ENCODE data around the gene VPS45. TPM values are rescaled to one million over a fixed set of nuclear protein-coding genes. Genes with fewer than 3 reads are reported as not detected.
A peak's percentile ranks its signal among the peaks of the same experiment; 100 is the strongest.

VPS45 gene
- polyA plus RNA-seq, 1 of the 3 experiments (the other 2 are of a cell fraction), result 31.5 TPM

GRCh38 chr1:150164779-150165178 lies 97.2 kb downstream of the VPS45 start:
- Histone ChIP-seq H3K27me3 (ENCODE audit: insufficient read depth) (no peaks in the 10 kb centered on the region), H3K9ac (no peak overlapping the region), H3K4me2 (no peak overlapping the region), H3K9me2 (no peaks in the 10 kb centered on the region), H3K79me2 (ENCODE audit: insufficient read depth) (peaks cover 10% of the 10 kb centered on the region), H3K4me3 (ENCODE audit: low read depth in 2 of 2, low read length in 1 of 2) (no peak overlapping the region), H3K9me3 (no peaks in the 10 kb centered on the region), H4K20me1 (ENCODE audit: insufficient read depth) (no peaks in the 10 kb centered on the region), H3K4me1 (ENCODE audit: control insufficient read depth in 1 of 2, insufficient read depth in 2 of 2, low read depth in 1 of 2, low read length in 1 of 2) (peaks cover 28 to 29% of the 10 kb centered on the region in 2 experiments), H3K27ac (ENCODE audit: low read depth in 2 of 2, low read length in 1 of 2) (no peak overlapping the region), H3F3A (replicated peaks; ENCODE audit: insufficient read depth) (peaks cover 21% of the 10 kb centered on the region), H3K36me3 (replicated peaks in 1 of 2; ENCODE audit: control insufficient read depth in 1 of 2, insufficient read depth in 2 of 2, low read length in 1 of 2) (peaks cover 7% of the 10 kb centered on the region in 2 experiments), H2AFZ (ENCODE audit: low read depth) (no peak overlapping the region)
- TF ChIP-seq POLR2AphosphoS5 (IDR thresholded peaks at IDR 0.05; ENCODE audit: low read depth, low read length) (no peak), MXI1 (IDR thresholded peaks at IDR 0.05; ENCODE audit: low read depth, low read length) (no peak)
- CTCF ChIA-PET, result interaction anchor here (1.0 to 8.6 kb wide), 10 partner anchors 7 to 166 kb away, joined by 3 to 87 read pairs (median 7); no protein-coding TSS in a partner anchor
- POLR2A ChIA-PET, result no interaction called here
- WGBS (ENCODE audit: low lambda C conversion rate), result 97% methylated on average over 5 of the region's 5 CpGs
- no peak for DNase-seq

DNA sequence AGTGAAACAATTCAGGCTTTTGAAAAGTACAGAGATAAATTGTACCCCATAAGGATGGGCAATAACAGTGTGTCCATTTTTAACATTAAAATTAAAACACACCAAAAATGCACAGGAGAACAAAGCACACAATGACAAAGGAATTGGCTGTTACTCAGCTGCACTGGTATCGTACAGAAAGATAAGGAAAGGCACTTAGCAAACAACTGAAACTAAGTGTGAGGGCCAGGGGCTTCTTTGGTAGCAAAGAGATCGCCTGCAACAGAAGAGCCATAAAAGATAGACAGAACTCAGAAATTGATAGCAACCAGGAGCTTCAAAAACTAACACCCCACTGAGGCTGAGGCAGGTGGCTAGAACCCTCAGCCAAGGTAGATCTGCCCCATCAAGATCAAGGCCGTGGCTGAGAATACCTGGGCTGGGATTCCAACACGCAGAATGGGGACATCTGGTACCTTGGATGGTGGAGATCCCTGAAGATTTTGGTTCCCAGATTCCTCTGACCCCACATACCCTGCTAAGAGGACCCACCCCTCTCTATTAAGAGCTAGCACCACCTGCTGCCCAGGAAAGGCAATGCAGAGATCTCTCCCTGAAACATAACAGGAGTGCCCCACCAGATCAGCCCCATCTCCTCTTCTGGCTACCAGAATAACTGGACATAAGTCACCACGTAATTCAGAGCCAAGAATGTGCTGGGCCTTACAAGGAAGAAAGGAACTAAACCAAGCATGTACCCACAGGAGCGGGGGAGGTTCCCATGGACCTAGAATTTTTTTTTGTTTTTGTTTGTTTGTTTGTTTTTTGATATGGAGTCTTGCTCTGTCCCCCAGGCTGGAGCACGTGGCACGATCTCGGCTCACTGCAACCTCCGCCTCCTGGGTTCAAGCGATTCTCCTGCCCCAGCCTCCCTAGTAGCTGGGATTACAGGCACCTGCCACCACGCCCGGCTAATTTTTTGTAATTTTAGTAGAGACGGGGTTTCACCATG lies 98.3 kb downstream of the VPS45 start:
- Histone ChIP-seq H3K27me3 (ENCODE audit: insufficient read depth) (no peaks in the 10 kb centered on the region), H3K27ac (ENCODE audit: low read depth in 2 of 2, low read length in 1 of 2) (no peak overlapping the region), H3F3A (replicated peaks; ENCODE audit: insufficient read depth) (peaks cover 20% of the 10 kb centered on the region), H3K36me3 (replicated peaks in 1 of 2; ENCODE audit: control insufficient read depth in 1 of 2, insufficient read depth in 2 of 2, low read length in 1 of 2) (peaks cover 0 to 3% of the 10 kb centered on the region in 2 experiments), H3K4me2 (no peak overlapping the region), H2AFZ (ENCODE audit: low read depth) (no peak overlapping the region), H3K9me2 (no peaks in the 10 kb centered on the region), H4K20me1 (ENCODE audit: insufficient read depth) (no peaks in the 10 kb centered on the region), H3K9me3 (no peaks in the 10 kb centered on the region), H3K4me3 (ENCODE audit: low read depth in 2 of 2, low read length in 1 of 2) (no peak overlapping the region), H3K4me1 (ENCODE audit: control insufficient read depth in 1 of 2, insufficient read depth in 2 of 2, low read depth in 1 of 2, low read length in 1 of 2) (peaks cover 22 to 29% of the 10 kb centered on the region in 2 experiments), H3K9ac (no peak overlapping the region), H3K79me2 (ENCODE audit: insufficient read depth) (no peaks in the 10 kb centered on the region; the same call in 1 of the 2 replicates)
- ChIA-PET POLR2A (no interaction called here), CTCF (interaction anchor here (0.5 to 8.6 kb wide), 20 partner anchors 8 to 209 kb away, joined by 3 to 87 read pairs (median 5); partner anchors contain the start of gene PLEKHO1)
- peak; percentile 71 for DNase-seq
- TF ChIP-seq RAD21 (IDR thresholded peaks at IDR 0.05; ENCODE audit: low read length) (peak; percentile 69), REST (IDR thresholded peaks at IDR 0.05; ENCODE audit: low read depth, low read length) (no peak), MXI1 (IDR thresholded peaks at IDR 0.05; ENCODE audit: low read depth, low read length) (no peak), USF1 (IDR thresholded peaks at IDR 0.05; ENCODE audit: borderline replicate concordance, low read depth) (no peak), SMC3 (IDR thresholded peaks at IDR 0.05; ENCODE audit: low read depth, low read length) (peak; percentile 61)
- TF ChIP-seq, protein P1, sequence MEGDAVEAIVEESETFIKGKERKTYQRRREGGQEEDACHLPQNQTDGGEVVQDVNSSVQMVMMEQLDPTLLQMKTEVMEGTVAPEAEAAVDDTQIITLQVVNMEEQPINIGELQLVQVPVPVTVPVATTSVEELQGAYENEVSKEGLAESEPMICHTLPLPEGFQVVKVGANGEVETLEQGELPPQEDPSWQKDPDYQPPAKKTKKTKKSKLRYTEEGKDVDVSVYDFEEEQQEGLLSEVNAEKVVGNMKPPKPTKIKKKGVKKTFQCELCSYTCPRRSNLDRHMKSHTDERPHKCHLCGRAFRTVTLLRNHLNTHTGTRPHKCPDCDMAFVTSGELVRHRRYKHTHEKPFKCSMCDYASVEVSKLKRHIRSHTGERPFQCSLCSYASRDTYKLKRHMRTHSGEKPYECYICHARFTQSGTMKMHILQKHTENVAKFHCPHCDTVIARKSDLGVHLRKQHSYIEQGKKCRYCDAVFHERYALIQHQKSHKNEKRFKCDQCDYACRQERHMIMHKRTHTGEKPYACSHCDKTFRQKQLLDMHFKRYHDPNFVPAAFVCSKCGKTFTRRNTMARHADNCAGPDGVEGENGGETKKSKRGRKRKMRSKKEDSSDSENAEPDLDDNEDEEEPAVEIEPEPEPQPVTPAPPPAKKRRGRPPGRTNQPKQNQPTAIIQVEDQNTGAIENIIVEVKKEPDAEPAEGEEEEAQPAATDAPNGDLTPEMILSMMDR (IDR thresholded peaks at IDR 0.05), result peak; percentile 82
- 80% methylated on average over 14 of the region's 14 CpGs for WGBS (ENCODE audit: low lambda C conversion rate)
